Right cardiac atrium (tissue), 5 donors: ENCODE data around the gene ACOX3. TPM values are rescaled to one million over a fixed set of nuclear protein-coding genes. Genes with fewer than 3 reads are reported as not detected.

Experiments
- ATAC-seq, 2 donors: fragments of 200-7000 bp; cut with Tn5 transposase; one replicate each; pipeline versions ENCODE4 v1.8.0 to v1.9.1; 2020; ENCODE audit warnings: moderate library complexity in 2 of 2, mild to moderate bottlenecking in 1 of 2
- DNase-seq, 3 donors: peaks; one replicate each; pipeline ENCODE4 v3.0.0-alpha.2; 2020
- H3K27ac ChIP-seq: one replicate; pipeline ENCODE4 v1.5.1; 2013; ENCODE audit warnings: mild to moderate bottlenecking, low read length, control low read depth, moderate library complexity
- H3K27me3 ChIP-seq: one replicate; pipeline ENCODE4 v1.6.1; 2013; ENCODE audit not compliant: control insufficient read depth, insufficient read depth
- H3K4me1 ChIP-seq: one replicate; pipeline ENCODE4 v1.6.1; 2013; ENCODE audit warnings: low read length; ENCODE audit not compliant: control insufficient read depth, insufficient read depth
- H3K4me3 ChIP-seq: one replicate; pipeline ENCODE4 v1.5.1; 2013; ENCODE audit warnings: low read length, control low read depth
- H3K9me3 ChIP-seq: one replicate; pipeline ENCODE4 v1.6.1; 2013; ENCODE audit warnings: low read length; ENCODE audit not compliant: control insufficient read depth
- WGBS: extraction: QIAGEN DNeasy Blood & Tissue Kit; methylation state at CpG from one replicate; pipeline ENCODE4 v1.1.7; 2013; 5-methylcytosine and 5-hydroxymethylcytosine counted together
- intact Hi-C, 4 donors: fragments of 100-400 bp; cut with DNase I; formaldehyde crosslinking; loops; one replicate each; pipeline versions ENCODE4 v1.11.0 to v1.14.0; 2022 to 2023
- polyA plus RNA-seq: library from polyadenylated mRNA; stranded (reverse); fragments of 200-250 nt; gene quantifications from one replicate; pipeline ENCODE4 v1.2.3, GENCODE V29; 2013
- total RNA-seq, 4 donors: library from RNA; stranded (reverse); fragmentation: NEBNext Ultra II Directional; extraction: Animal tissue kit (Norgen Biotek cat#: 25700); gene quantifications; one replicate each; pipeline ENCODE4 v1.2.1, GENCODE V29; 2021
- donor health status: healthy with polysubstance abuse.
- donor health status: DM: no; HTN: yes; CAD: no.
- donor health status: DM: no; HTN: no; CAD: no.
- donor health status: DM: no; HTN: yes; CAD: no; lungs with severe emphysema.
- donor health status: DM: yes; HTN: yes; CAD: no.

Gene ACOX3
- total and polyA plus RNA-seq, 5 donors, result 25.7 to 94.8 (median 54.3) TPM

GRCh38 chr4:8372506-8372905, 68.0 kb downstream of the ACOX3 start:
- 66% methylated on average over 13 of the region's 13 CpGs for WGBS
- ATAC-seq (peak; percentile 21 to 37), DNase-seq (peak in 1 of 3 donors; percentile 53)
- H3K27me3 ChIP-seq, result no peaks in the 10 kb centered on the region
- no peaks in the 10 kb centered on the region for H3K4me1 ChIP-seq
- intact Hi-C loops, result no loop called here
- H3K9me3 ChIP-seq, result no peaks in the 10 kb centered on the region
- no peak overlapping the region for H3K27ac ChIP-seq
- H3K4me3 ChIP-seq, result no peak overlapping the region

- Histone ChIP-seq H3K4me3 (no peak overlapping the region), H3K27ac (no peak overlapping the region), H3K9me3 (no peaks in the 10 kb centered on the region), H3K27me3 (no peaks in the 10 kb centered on the region), H3K4me1 (no peaks in the 10 kb centered on the region)
- DNase-seq (peak in 1 of 3 donors; percentile 35), ATAC-seq (no peak)
- intact Hi-C loops, result no loop called here
- WGBS, result 96% methylated on average over 20 of the region's 20 CpGs
Observed at GRCh38 chr4:8371596-8371995, 68.9 kb downstream of the ACOX3 start.

- Histone ChIP-seq H3K9me3 (no peaks in the 10 kb centered on the region), H3K4me3 (no peak overlapping the region), H3K4me1 (no peaks in the 10 kb centered on the region), H3K27me3 (no peaks in the 10 kb centered on the region), H3K27ac (no peak overlapping the region)
- ATAC-seq (peak; percentile 32 to 44), DNase-seq (peak; percentile 60 to 82 (median 81))
- intact Hi-C loops, result no loop called here
- WGBS, result 72% methylated on average over 24 of the region's 24 CpGs
Observed at GRCh38 chr4:8370835-8371595, 69.5 kb downstream of the ACOX3 start.

GRCh38 chr4:8370106-8370787, 70.3 kb downstream of the ACOX3 start:
- no peaks in the 10 kb centered on the region for H3K27me3 ChIP-seq
- no peak overlapping the region for H3K4me3 ChIP-seq
- H3K9me3 ChIP-seq, result no peaks in the 10 kb centered on the region
- intact Hi-C loops, result no loop called here
- H3K27ac ChIP-seq, result no peak overlapping the region
- H3K4me1 ChIP-seq, result no peaks in the 10 kb centered on the region
- WGBS, result 96% methylated on average over 16 of the region's 16 CpGs
- DNase-seq (peak in 1 of 3 donors; percentile 59), ATAC-seq (peak in 1 of 2 donors; percentile 8)

- DNase-seq, result peak in 1 of 3 donors; percentile 40
- Histone ChIP-seq H3K27me3 (no peaks in the 10 kb centered on the region), H3K9me3 (no peaks in the 10 kb centered on the region), H3K4me3 (no peak overlapping the region), H3K27ac (no peak overlapping the region), H3K4me1 (no peaks in the 10 kb centered on the region)
- WGBS, result 95% methylated on average over 13 of the region's 13 CpGs
- intact Hi-C loops, result no loop called here
- no peak for ATAC-seq
Observed at GRCh38 chr4:8369426-8370105, 71.0 kb downstream of the ACOX3 start.

GRCh38 chr4:8368998-8369397, 71.5 kb downstream of the ACOX3 start:
- H3K27me3 ChIP-seq, result no peaks in the 10 kb centered on the region
- intact Hi-C loops, result no loop called here
- ATAC-seq (no peak), DNase-seq (peak in 1 of 3 donors; percentile 50)
- H3K9me3 ChIP-seq, result no peaks in the 10 kb centered on the region
- H3K4me3 ChIP-seq, result no peak overlapping the region
- 93% methylated on average over 12 of the region's 12 CpGs for WGBS
- no peak overlapping the region for H3K27ac ChIP-seq
- H3K4me1 ChIP-seq, result no peaks in the 10 kb centered on the region

GRCh38 chr4:8368061-8368481, 72.5 kb downstream of the ACOX3 start:
- WGBS, result 83% methylated on average over 12 of the region's 12 CpGs
- H3K27ac ChIP-seq, result no peak overlapping the region
- DNase-seq, result peak in 1 of 3 donors; percentile 26

GRCh38 chr4:8366601-8367000, 73.9 kb downstream of the ACOX3 start:
- ATAC-seq (no peak), DNase-seq (no peak)
- intact Hi-C loops, result no loop called here
- no peak overlapping the region for H3K27ac ChIP-seq
- no peaks in the 10 kb centered on the region for H3K27me3 ChIP-seq
- no peaks in the 10 kb centered on the region for H3K4me1 ChIP-seq
- 92% methylated on average over 17 of the region's 17 CpGs for WGBS
- H3K9me3 ChIP-seq, result no peaks in the 10 kb centered on the region
- H3K4me3 ChIP-seq, result no peak overlapping the region

More at GRCh38 chr4:8368061-8368481, 72.5 kb downstream of the ACOX3 start:
- intact Hi-C loops, result no loop called here
- H3K9me3 ChIP-seq, result no peaks in the 10 kb centered on the region
- no peak for ATAC-seq
- H3K4me3 ChIP-seq, result no peak overlapping the region
- no peaks in the 10 kb centered on the region for H3K4me1 ChIP-seq
- H3K27me3 ChIP-seq, result no peaks in the 10 kb centered on the region

- Histone ChIP-seq H3K9me3 (no peaks in the 10 kb centered on the region), H3K27ac (no peak overlapping the region), H3K4me1 (no peaks in the 10 kb centered on the region), H3K4me3 (no peak overlapping the region), H3K27me3 (no peaks in the 10 kb centered on the region)
- 86% methylated on average over 11 of the region's 11 CpGs for WGBS
- DNase-seq (peak in 1 of 3 donors; percentile 18), ATAC-seq (no peak)
- intact Hi-C loops, result no loop called here
Observed at GRCh38 chr4:8365951-8366350, 74.6 kb downstream of the ACOX3 start.

GRCh38 chr4:8365353-8365752, 75.2 kb downstream of the ACOX3 start:
- no peak overlapping the region for H3K4me3 ChIP-seq
- WGBS, result 90% methylated on average over 13 of the region's 13 CpGs
- no peak for ATAC-seq
- no peaks in the 10 kb centered on the region for H3K9me3 ChIP-seq
- H3K27me3 ChIP-seq, result no peaks in the 10 kb centered on the region
- H3K4me1 ChIP-seq, result no peaks in the 10 kb centered on the region
- DNase-seq, result peak in 1 of 3 donors; percentile 30
- no peak overlapping the region for H3K27ac ChIP-seq
- intact Hi-C loops, result no loop called here

GRCh38 chr4:8364848-8365350, 75.6 kb downstream of the ACOX3 start:
- peak in 1 of 2 donors; percentile 14 for ATAC-seq
- 94% methylated on average over 12 of the region's 12 CpGs for WGBS
- intact Hi-C loops, result no loop called here

More at GRCh38 chr4:8364848-8365350, 75.6 kb downstream of the ACOX3 start:
- Histone ChIP-seq H3K4me1 (no peaks in the 10 kb centered on the region), H3K9me3 (no peaks in the 10 kb centered on the region), H3K27me3 (no peaks in the 10 kb centered on the region), H3K4me3 (no peak overlapping the region), H3K27ac (no peak overlapping the region)
- peak in 1 of 3 donors; percentile 36 for DNase-seq
